Lower lobe of right lung (tissue), 2 donors: ENCODE data around the gene PPY. TPM values are rescaled to one million over a fixed set of nuclear protein-coding genes. Genes with fewer than 3 reads are reported as not detected.

ENCODE experiments used
- ATAC-seq, 2 donors: fragments of 200-7000 bp; cut with Tn5 transposase; one replicate each; pipeline ENCODE4 v1.9.1; 2020 to 2022; ENCODE audit warnings: mild to moderate bottlenecking in 2 of 2, moderate library complexity in 2 of 2
- DNase-seq: peaks from one replicate; pipeline ENCODE4 v3.0.0-alpha.2; 2020
- H3K27ac ChIP-seq: fragments of 200-600 bp; one replicate; pipeline ENCODE4 v1.8.0; 2022
- H3K27me3 ChIP-seq: fragments of 200-600 bp; one replicate; pipeline ENCODE4 v1.8.0; 2022; ENCODE audit warnings: low read depth
- H3K36me3 ChIP-seq: fragments of 200-600 bp; one replicate; pipeline ENCODE4 v1.8.0; 2022; ENCODE audit warnings: mild to moderate bottlenecking
- H3K4me1 ChIP-seq: fragments of 200-600 bp; one replicate; pipeline ENCODE4 v1.8.0; 2022
- H3K4me3 ChIP-seq: fragments of 200-600 bp; one replicate; pipeline ENCODE4 v1.8.0; 2022; ENCODE audit warnings: mild to moderate bottlenecking
- H3K9me3 ChIP-seq: fragments of 200-600 bp; one replicate; pipeline ENCODE4 v1.8.0; 2022
- CTCF ChIP-seq: fragments of 200-600 bp; IDR thresholded peaks from one replicate; pipeline ENCODE4 v1.8.0; 2022; ENCODE audit warnings: antibody characterized with exemption, mild to moderate bottlenecking
- intact Hi-C: fragments of 100-400 bp; cut with DNase I; formaldehyde crosslinking; loops from one replicate; pipeline ENCODE4 v1.11.0; 2022
- total RNA-seq: library from RNA; stranded (reverse); fragmentation: NEBNext Ultra II Directional; extraction: Animal tissue kit (Norgen Biotek cat#: 25700); gene quantifications from one replicate; pipeline ENCODE4 v1.2.1, GENCODE V29; 2021
- donor health status: DM: no; HTN: yes; CAD: no; lungs with severe emphysema.

The PPY gene
- total RNA-seq, 1 donor from 2014 or later: not detected

DNA sequence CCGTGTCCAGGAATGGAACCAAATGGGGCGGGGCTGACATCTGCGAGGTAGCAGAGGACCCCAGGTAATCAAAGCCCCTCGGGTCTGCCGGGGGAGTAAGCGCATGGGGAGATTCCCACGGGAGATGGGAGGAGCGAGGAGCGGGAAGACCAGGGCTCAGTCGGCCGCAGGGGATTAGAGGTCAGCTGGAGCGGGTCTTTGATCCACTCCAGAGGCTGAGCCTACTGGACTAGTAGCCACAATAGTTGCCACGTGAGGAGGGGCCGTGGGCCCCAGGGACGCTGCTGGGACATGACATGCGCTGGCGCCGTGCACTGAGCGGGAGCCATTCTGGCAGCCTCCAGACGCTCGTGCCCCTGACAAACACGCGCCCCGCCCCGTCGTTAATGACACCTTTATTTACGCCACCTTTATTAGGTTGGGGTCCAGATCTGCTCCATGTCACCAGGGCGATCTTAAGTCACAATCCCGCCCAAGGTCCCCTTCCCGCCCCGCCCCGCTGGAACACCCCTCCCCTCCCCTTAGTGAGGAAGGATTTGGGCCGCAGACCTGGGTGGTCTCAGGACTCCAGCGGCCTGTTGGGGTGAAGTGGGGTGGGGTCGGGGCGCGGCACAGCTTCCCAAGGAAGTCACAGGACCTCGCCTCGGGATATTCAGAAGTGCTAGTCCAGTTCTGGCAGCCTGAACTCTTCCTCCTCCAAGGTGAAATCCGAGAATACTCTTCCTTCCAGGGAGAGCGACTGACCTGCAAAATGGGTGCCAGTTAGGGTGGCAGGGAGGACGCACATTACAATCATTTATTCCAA lies 15.0 kb downstream of the PPY start:
- no peak overlapping the region for H3K27ac ChIP-seq
- no peak for TF ChIP-seq CTCF
- ATAC-seq: peak in 1 of 2 donors; percentile 34
- H3K36me3 ChIP-seq: no peaks in the 10 kb centered on the region
- peaks cover 10% of the 10 kb centered on the region for H3K4me1 ChIP-seq
- H3K9me3 ChIP-seq: no peaks in the 10 kb centered on the region
- no peak for DNase-seq
- H3K27me3 ChIP-seq: peaks cover 14% of the 10 kb centered on the region
- intact Hi-C loops: no loop called here
- peak overlapping the region; percentile 46 for H3K4me3 ChIP-seq

- ATAC-seq: no peak
- H3K27me3 ChIP-seq: peaks cover 16% of the 10 kb centered on the region
- TF ChIP-seq CTCF: no peak
Observed at GRCh38 chr17:43924558-43924957, 17.7 kb downstream of the PPY start.

GRCh38 chr17:43920500-43921095 lies 21.7 kb downstream of the PPY start:
- Histone ChIP-seq H3K27me3 (peaks cover 6% of the 10 kb centered on the region), H3K4me3 (no peak overlapping the region), H3K9me3 (no peaks in the 10 kb centered on the region), H3K4me1 (peaks cover 11% of the 10 kb centered on the region), H3K36me3 (no peaks in the 10 kb centered on the region), H3K27ac (no peak overlapping the region)
- no peak for DNase-seq
- intact Hi-C loops: no loop called here
- ATAC-seq: no peak
- no peak for TF ChIP-seq CTCF

More at GRCh38 chr17:43924558-43924957, 17.7 kb downstream of the PPY start:
- Histone ChIP-seq H3K4me1 (peaks cover 10% of the 10 kb centered on the region), H3K4me3 (no peak overlapping the region), H3K9me3 (no peaks in the 10 kb centered on the region), H3K27ac (no peak overlapping the region), H3K36me3 (no peaks in the 10 kb centered on the region)
- intact Hi-C loops: no loop called here
- DNase-seq: no peak

- H3K4me3 ChIP-seq: peak overlapping the region; percentile 48
- no peaks in the 10 kb centered on the region for H3K36me3 ChIP-seq
- TF ChIP-seq CTCF: no peak
- peaks cover 11% of the 10 kb centered on the region for H3K4me1 ChIP-seq
- H3K9me3 ChIP-seq: no peaks in the 10 kb centered on the region
- DNase-seq (no peak), ATAC-seq (no peak)
- intact Hi-C loops: no loop called here
- H3K27me3 ChIP-seq: peaks cover 8% of the 10 kb centered on the region
- H3K27ac ChIP-seq: no peak overlapping the region
Observed at GRCh38 chr17:43918026-43918389, 24.3 kb downstream of the PPY start.

GRCh38 chr17:43917348-43918025 lies 24.8 kb downstream of the PPY start:
- Histone ChIP-seq H3K4me3 (peak overlapping the region; percentile 48), H3K36me3 (no peaks in the 10 kb centered on the region), H3K27ac (no peak overlapping the region), H3K27me3 (peaks cover 8% of the 10 kb centered on the region), H3K4me1 (peaks cover 11% of the 10 kb centered on the region), H3K9me3 (no peaks in the 10 kb centered on the region)
- TF ChIP-seq CTCF: peak; percentile 52
- intact Hi-C loops: no loop called here
- peak; percentile 77 to 83 for ATAC-seq
- peak; percentile 65 for DNase-seq
